ENCODE results near the gene MTRF1.
"Not testable (repeated sequence)": the region's sequence is repeated elsewhere in the genome, so short reads cannot be mapped to it uniquely, and the experiment has no call there.

MTRF1 gene

GRCh38 chr13:41222259-41222852, 41.0 kb downstream of the MTRF1 start:
- DNase-seq = peak; percentile 57

GRCh38 chr13:41220401-41220800, 43.0 kb downstream of the MTRF1 start:
- DNase-seq = no peak

- peak; percentile 49 for DNase-seq
Observed at GRCh38 chr13:41216160-41216559, 47.2 kb downstream of the MTRF1 start.

GRCh38 chr13:41213919-41214318, 49.5 kb downstream of the MTRF1 start:
- no peak for DNase-seq

GRCh38 chr13:41213316-41213715, 50.1 kb downstream of the MTRF1 start:
- no peak for DNase-seq

- no peak for DNase-seq
Observed at GRCh38 chr13:41212881-41213280, 50.5 kb downstream of the MTRF1 start.

GRCh38 chr13:41211062-41211461, 52.3 kb downstream of the MTRF1 start:
- DNase-seq = no peak

- DNase-seq = no peak
Observed at GRCh38 chr13:41206467-41206866, 56.9 kb downstream of the MTRF1 start.

- DNase-seq = no peak
Observed at GRCh38 chr13:41203810-41204209, 59.6 kb downstream of the MTRF1 start.

- no peak for DNase-seq
Observed at GRCh38 chr13:41200126-41200525, 63.2 kb downstream of the MTRF1 start.

- no peak for DNase-seq
Observed at GRCh38 chr13:41199526-41199925, 63.9 kb downstream of the MTRF1 start.

- DNase-seq = no peak
Observed at GRCh38 chr13:41199079-41199478, 64.3 kb downstream of the MTRF1 start.

GRCh38 chr13:41196620-41197019, 66.8 kb downstream of the MTRF1 start:
- DNase-seq = peak; percentile 26

GRCh38 chr13:41196011-41196410, 67.4 kb downstream of the MTRF1 start:
- no peak for DNase-seq

- peak; percentile 99 for DNase-seq
Observed at GRCh38 chr13:41193919-41194824, 69.2 kb downstream of the MTRF1 start, which contains the start of gene KBTBD7. TSS of gene KBTBD7 (minus strand) at chr13:41194569. CDS start at chr13:41194257, 312 bp downstream.

- DNase-seq = no peak
Observed at GRCh38 chr13:41193469-41193868, 69.9 kb downstream of the MTRF1 start.

GRCh38 chr13:41188584-41188983, 74.8 kb downstream of the MTRF1 start:
- DNase-seq = peak; percentile 5

GRCh38 chr13:41186481-41186880, 76.9 kb downstream of the MTRF1 start:
- no peak for DNase-seq

GRCh38 chr13:41182231-41182630, 81.1 kb downstream of the MTRF1 start:
- DNase-seq = no peak

GRCh38 chr13:41179593-41180250, 83.7 kb downstream of the MTRF1 start:
- DNase-seq = peak; percentile 72

GRCh38 chr13:41178040-41178439, 85.3 kb downstream of the MTRF1 start:
- DNase-seq = peak; percentile 3

- DNase-seq = no peak
Observed at GRCh38 chr13:41177616-41178015, 85.8 kb downstream of the MTRF1 start.

GRCh38 chr13:41175576-41175975, 87.8 kb downstream of the MTRF1 start:
- DNase-seq = not testable (repeated sequence)
